T1000 (cell line): ENCODE measurements around the gene ZNF660.

ENCODE experiments used
- DNase-seq: peaks from one replicate; lab custom pipeline; 2025; ENCODE audit warnings: mixed read lengths; lab: John Stamatoyannopoulos, UW

The ZNF660 gene

GRCh38 chr3:44632193-44632592 lies 47.4 kb downstream of the ZNF660 start:
- DNase-seq, result no peak

- DNase-seq, result no peak
Observed at GRCh38 chr3:44642337-44642736, 57.6 kb downstream of the ZNF660 start.

GRCh38 chr3:44643024-44643423 lies 58.3 kb downstream of the ZNF660 start:
- no peak for DNase-seq

- no peak for DNase-seq
Observed at GRCh38 chr3:44647771-44648170, 63.0 kb downstream of the ZNF660 start.

- DNase-seq, result peak; percentile 83
Observed at GRCh38 chr3:44648564-44649229, 63.9 kb downstream of the ZNF660 start, which contains the start of gene ZNF35. Gene ZNF35, plus strand, starts transcription at chr3:44648732. Its CDS starts 2,336 bp downstream, at chr3:44651068.
